K562 (cell line): ENCODE data around the gene CEP19. TPM values are rescaled to one million over a fixed set of nuclear protein-coding genes. Genes with fewer than 3 reads are reported as not detected.

Experiments
- AFF4 ChIP-seq: sonication (generic); formaldehyde crosslinking; IDR thresholded peaks from 2 replicates; pipeline ENCODE4 v1.8.0; 2023; ENCODE audit warnings: mild to moderate bottlenecking, missing genetic modification reagents
- ATF1 ChIP-seq, 2 experiments: fragments of 450-650 bp in 1 of 2; IDR thresholded peaks; 2 replicates each; pipeline ENCODE4 v1.6.1; 2016; ENCODE audit warnings: missing compliant biosample characterization in 1 of 2, missing genetic modification characterization in 1 of 2
- CLOCK ChIP-seq: fragments of 250-450 bp; sonication (Bioruptor Pico); IDR thresholded peaks from 2 replicates; pipeline ENCODE4 v1.4.0; 2020; ENCODE audit warnings: mild to moderate bottlenecking, moderate library complexity, borderline replicate concordance
- CTBP1 ChIP-seq: fragments of 450-650 bp; IDR thresholded peaks from 2 replicates; pipeline ENCODE4 v1.6.1; 2016; ENCODE audit warnings: borderline replicate concordance
- DPF2 ChIP-seq: fragments of 450-650 bp; IDR thresholded peaks from 2 replicates; pipeline ENCODE4 v1.6.1; 2016
- E2F5 ChIP-seq: sonication (generic); formaldehyde crosslinking; IDR thresholded peaks from 2 replicates; pipeline ENCODE4 v1.8.0; 2022; ENCODE audit warnings: mild to moderate bottlenecking, missing genetic modification reagents
- ETV5 ChIP-seq: sonication (generic); formaldehyde crosslinking; IDR thresholded peaks from 2 replicates; pipeline ENCODE4 v1.4.0; 2020; ENCODE audit warnings: low read depth, mild to moderate bottlenecking, missing genetic modification reagents
- MAZ ChIP-seq, 2 experiments: fragments of 450-650 bp in 1 of 2; sonication (generic) in 1 of 2; formaldehyde crosslinking; IDR thresholded peaks in 1 of 2; conservative IDR thresholded peaks in 1 of 2; 2 replicates each; pipeline versions ENCODE4 v1.4.0 to v1.5.0; 2020; ENCODE audit warnings: mild to moderate bottlenecking in 1 of 2, missing genetic modification reagents in 1 of 2
- MBD2 ChIP-seq: sonication (generic); IDR thresholded peaks from 2 replicates; pipeline ENCODE4 v1.6.1; 2016; ENCODE audit warnings: low read depth, borderline replicate concordance
- MYC ChIP-seq, 2 experiments: fragments of 250-450 bp in 1 of 2; sonication (Bioruptor Pico) in 1 of 2; IDR thresholded peaks; 2 replicates each; pipeline versions ENCODE4 v1.5.1 to v1.6.1; 2012 to 2021; ENCODE audit warnings: low read depth in 2 of 2, borderline replicate concordance in 1 of 2, improper control_type of control experiment in 1 of 2, low read length in 1 of 2, mild to moderate bottlenecking in 1 of 2, moderate library complexity in 1 of 2
- NR2C2 ChIP-seq, 2 experiments: fragments of 200-800 bp in 1 of 2; sonication (Bioruptor generic) in 1 of 2; sonication (generic) in 1 of 2; formaldehyde crosslinking in 1 of 2; IDR thresholded peaks; 2 replicates each; pipeline versions ENCODE4 v1.6.1 to v1.8.0; 2016 to 2022; ENCODE audit warnings: mild to moderate bottlenecking in 1 of 2, missing compliant biosample characterization in 1 of 2, missing genetic modification characterization in 1 of 2, missing genetic modification reagents in 1 of 2
- POLR2A ChIP-seq: fragments of 450-650 bp; conservative IDR thresholded peaks from 2 replicates; pipeline ENCODE4 v1.6.1; 2016
- PREB ChIP-seq: sonication (generic); formaldehyde crosslinking; IDR thresholded peaks from 2 replicates; pipeline ENCODE4 v1.8.1; 2023; ENCODE audit warnings: mild to moderate bottlenecking, missing genetic modification reagents
- RBFOX2 ChIP-seq: fragments of 200-400 bp; formaldehyde crosslinking; IDR thresholded peaks from 2 replicates; pipeline ENCODE4 v1.6.1; 2017; ENCODE audit warnings: low read depth, mild to moderate bottlenecking, low read length, moderate library complexity
- VEZF1 ChIP-seq: fragments of 200-800 bp; sonication (Bioruptor generic); IDR thresholded peaks from 2 replicates; pipeline ENCODE4 v1.6.1; 2017; ENCODE audit warnings: missing genetic modification characterization, missing compliant biosample characterization
- polyA plus RNA-seq, 8 experiments: library from polyadenylated mRNA; depleted of rRNA in 4 of 8; stranded (reverse) in 5 of 8; unstranded in 3 of 8; fragments of >200 nt; fragmentation: Nextera tagmentation in 2 of 8; fragmentation: Illumina TruSeq in 1 of 8; extraction: Ambion mirVana in 2 of 8; extraction: Trizol in 1 of 8; gene quantifications; 2 replicates each; pipeline versions ENCODE4 v1.2.1 to v1.2.3, GENCODE V29; 2011 to 2014; ENCODE audit warnings: inconsistent platforms in 1 of 8, missing spikeins in 1 of 8
- total RNA-seq, 7 experiments: library from RNA; depleted of rRNA in 6 of 7; stranded (reverse); fragments of >200 nt in 6 of 7; fragmentation: Illumina TruSeq in 2 of 7; extraction: Trizol in 2 of 7; gene quantifications; 2 replicates each; pipeline versions ENCODE4 v1.2.1 to v1.2.3, GENCODE V29; 2011 to 2021; ENCODE audit warnings: low replicate concordance in 1 of 7

Gene CEP19
- total and polyA plus RNA-seq, 9 of the 15 experiments (the other 6 are each of a cell fraction or from before 2014, with no cell fraction given), result 2.5 to 4.5 (median 3.7) TPM

- TF ChIP-seq AFF4 (CRISPR knock-in tag) (no peak; the same call in 1 of the 2 replicates), CLOCK (CRISPR knock-in tag) (no peak), MBD2 (peak; percentile 10; the same call in 1 of the 2 replicates), DPF2 (no peak), MAZ (CRISPR knock-in tag; conservative IDR thresholded peaks at IDR 0.05 in 1 of 2, IDR thresholded peaks at IDR 0.05 in 1 of 2) (peak; percentile 57 to 78), E2F5 (CRISPR knock-in tag) (no peak), CTBP1 (peak; percentile 93), ATF1 (CRISPR knock-in tag; IDR thresholded peaks at IDR 0.05) (no peak), ATF1 (tag; IDR thresholded peaks at IDR 0.05) (peak; percentile 5), RBFOX2 (peak; percentile 87), NR2C2 (CRISPR knock-in tag; IDR thresholded peaks at IDR 0.05) (no peak), NR2C2 (tag; IDR thresholded peaks at IDR 0.05) (peak; percentile 44; the same call in 1 of the 2 replicates), POLR2A (peak; percentile 66), ETV5 (CRISPR knock-in tag) (peak; percentile 38; the same call in 1 of the 2 replicates), VEZF1 (CRISPR knock-in tag) (peak; percentile 84), PREB (CRISPR knock-in tag) (no peak), MYC (IDR thresholded peaks at IDR 0.05; ENCODE audit: low read depth, low read length) (peak; percentile 85), MYC (CRISPR knock-in tag; IDR thresholded peaks at IDR 0.05; ENCODE audit: borderline replicate concordance, low read depth) (no peak)
These were observed at the start of gene CEP19, which contains the start of gene PIGX (continued) for GRCh38 chr3:196711838-196712513.
